ENCODE measurements around the gene WDR93. TPM values are rescaled to one million over a fixed set of nuclear protein-coding genes. Genes with fewer than 3 reads are reported as not detected.
"Not testable (repeated sequence)": the region's sequence is repeated elsewhere in the genome, so short reads cannot be mapped to it uniquely, and the experiment has no call there.

The WDR93 gene
- total and polyA plus RNA-seq, 2 of the 4 experiments (the other 2 are of a cell fraction) = not detected

- CTCF ChIA-PET; H3K14ac ChIP-seq (replicated peaks; ENCODE audit: low read depth, low read length); H3K56ac ChIP-seq (ENCODE audit: extremely low read depth, insufficient read depth, low read length); H3K9ac ChIP-seq (ENCODE audit: low read depth, low read length); H2BK5ac ChIP-seq (ENCODE audit: low read depth, low read length, poor library complexity, severe bottlenecking); intact Hi-C loops (cut with micrococcal nuclease); H4K5ac ChIP-seq (ENCODE audit: low read depth, low read length); H4K91ac ChIP-seq (ENCODE audit: insufficient read depth, low read depth, low read length); in situ Hi-C loops (cut with MboI; ENCODE audit: low sequenced_read_pairs); H3K9me3 ChIP-seq (ENCODE audit: control insufficient read depth, insufficient read depth, low read length); POLR2A ChIA-PET (ENCODE audit: unreplicated experiment); H3K4me3 ChIP-seq (ENCODE audit: insufficient read depth, low read depth, low read length); H2BK15ac ChIP-seq (ENCODE audit: low read depth, low read length); H4K20me1 ChIP-seq (ENCODE audit: insufficient read depth, low read length); H2AK9ac ChIP-seq (replicated peaks; ENCODE audit: low read depth, low read length, poor library complexity); H4K8ac ChIP-seq (ENCODE audit: low read depth in 2 of 2, low read length in 2 of 2); H3K9me1 ChIP-seq (ENCODE audit: insufficient read depth, low read length); H3K23ac ChIP-seq (ENCODE audit: low read depth, low read length); H3K79me1 ChIP-seq (ENCODE audit: low read depth in 1 of 2, low read length in 2 of 2); H2AFZ ChIP-seq (replicated peaks; ENCODE audit: low read length, poor library complexity); H3K4me2 ChIP-seq (ENCODE audit: low read depth, low read length); H3K27me3 ChIP-seq (ENCODE audit: control insufficient read depth, insufficient read depth, low read length); H3K4me1 ChIP-seq (ENCODE audit: control insufficient read depth, insufficient read depth, low read length); H2AK5ac ChIP-seq (ENCODE audit: low read depth, low read length); H2BK20ac ChIP-seq (ENCODE audit: low read depth, low read length); ATAC-seq (ENCODE audit: low read depth); H3K4ac ChIP-seq (ENCODE audit: low read depth, low read length); DNase-seq; H3K18ac ChIP-seq (ENCODE audit: low read depth, low read length); H2BK120ac ChIP-seq (ENCODE audit: low read depth, low read length); BruUV-seq (replicated peaks); dilution Hi-C loops (cut with HindIII; ENCODE audit: low sequenced_read_pairs, unreplicated experiment); H3K27ac ChIP-seq (ENCODE audit: insufficient read depth, low read length): not testable (repeated sequence)
- no CpG with 5 or more reads among the region's 4 CpGs for WGBS, 2 experiments (ENCODE audit: extremely low coverage in 2 of 2, insufficient read length in 1 of 2)
- H3K36me3 ChIP-seq (ENCODE audit: control insufficient read depth, insufficient read depth, low read length) = peaks cover 34% of the 10 kb centered on the region
Observed at GRCh38 chr15:89788585-89788984, 98.0 kb downstream of the WDR93 start.

Measured in IMR-90 (cell line).